Astrocyte (in vitro differentiated cells and primary cell): ENCODE data around the gene OR2Z1. TPM values are rescaled to one million over a fixed set of nuclear protein-coding genes. Genes with fewer than 3 reads are reported as not detected.

Source experiments
- DNase-seq: peaks from one replicate; pipeline ENCODE4 v3.0.0-alpha.2; 2010; ENCODE audit warnings: low read depth
- FAIRE-seq: peaks from 2 replicates; lab custom pipeline; 2011; peaks lifted over from hg19 to GRCh38; lab: Jason Lieb, UNC
- H2AFZ ChIP-seq: 2 replicates; pipeline ENCODE4 v1.6.0; 2012; ENCODE audit warnings: low read depth, low read length, inconsistent platforms
- H3K27ac ChIP-seq: 2 replicates; pipeline ENCODE4 v1.5.1; 2011; ENCODE audit warnings: low read depth, low read length, inconsistent platforms
- H3K27me3 ChIP-seq: 2 replicates; pipeline ENCODE4 v1.6.0; 2011; ENCODE audit warnings: low read length, inconsistent platforms; ENCODE audit not compliant: insufficient read depth
- H3K36me3 ChIP-seq: 2 replicates; pipeline ENCODE4 v1.5.1; 2011; ENCODE audit warnings: low read length, inconsistent platforms; ENCODE audit not compliant: insufficient read depth
- H3K4me1 ChIP-seq: 2 replicates; pipeline ENCODE4 v1.5.1; 2011; ENCODE audit warnings: low read length, inconsistent platforms; ENCODE audit not compliant: insufficient read depth
- H3K4me2 ChIP-seq: 2 replicates; pipeline ENCODE4 v1.6.0; 2012; ENCODE audit warnings: low read length, inconsistent platforms
- H3K4me3 ChIP-seq: 2 replicates; pipeline ENCODE4 v1.5.1; 2011; ENCODE audit warnings: low read depth, mild to moderate bottlenecking, low read length, inconsistent platforms; ENCODE audit not compliant: insufficient read depth
- H3K79me2 ChIP-seq: 2 replicates; pipeline ENCODE4 v1.6.0; 2012; ENCODE audit warnings: mild to moderate bottlenecking, low read length, inconsistent platforms; ENCODE audit not compliant: insufficient read depth
- H3K9ac ChIP-seq: 2 replicates; pipeline ENCODE4 v1.6.0; 2012; ENCODE audit warnings: mild to moderate bottlenecking, low read length, inconsistent platforms
- H3K9me3 ChIP-seq: 2 replicates; pipeline ENCODE4 v1.5.1; 2012; ENCODE audit warnings: low read depth, mild to moderate bottlenecking, low read length, inconsistent platforms; ENCODE audit not compliant: insufficient read depth
- H4K20me1 ChIP-seq: 2 replicates; pipeline ENCODE4 v1.6.0; 2012; ENCODE audit warnings: low read length, inconsistent platforms; ENCODE audit not compliant: insufficient read depth
- H3K27ac Mint-ChIP-seq: one replicate; pipeline ENCODE4 v1.8.0; 2021; ENCODE audit warnings: mild to moderate bottlenecking, mixed read lengths; ENCODE audit not compliant: unreplicated experiment
- H3K27me3 Mint-ChIP-seq: one replicate; pipeline ENCODE4 v1.8.0; 2021; ENCODE audit warnings: low read depth, mixed read lengths; ENCODE audit not compliant: unreplicated experiment
- H3K36me3 Mint-ChIP-seq: one replicate; pipeline ENCODE4 v1.8.0; 2021; ENCODE audit warnings: low read depth, mixed read lengths; ENCODE audit not compliant: unreplicated experiment
- H3K4me1 Mint-ChIP-seq: one replicate; pipeline ENCODE4 v1.8.0; 2021; ENCODE audit warnings: low read depth, mixed read lengths; ENCODE audit not compliant: unreplicated experiment
- H3K4me3 Mint-ChIP-seq: one replicate; pipeline ENCODE4 v1.8.0; 2021; ENCODE audit warnings: mild to moderate bottlenecking, moderate library complexity, mixed read lengths; ENCODE audit not compliant: unreplicated experiment
- H3K9me3 Mint-ChIP-seq: one replicate; pipeline ENCODE4 v1.8.0; 2021; ENCODE audit warnings: mild to moderate bottlenecking, mixed read lengths; ENCODE audit not compliant: unreplicated experiment
- EZH2 ChIP-seq: IDR thresholded peaks from 2 replicates; pipeline ENCODE4 v1.6.1; 2012; ENCODE audit warnings: mild to moderate bottlenecking, low read length, inconsistent platforms; ENCODE audit not compliant: insufficient read depth
- total RNA-seq: library from RNA; stranded (reverse); gene quantifications from 2 replicates; pipeline ENCODE4 v1.2.1, GENCODE V29; 2021
- TF ChIP-seq, protein P1 (sequence below): IDR thresholded peaks from 2 replicates; pipeline ENCODE4 v1.5.1; 2011; ENCODE audit warnings: low read depth, mild to moderate bottlenecking, inconsistent platforms, low read length, moderate library complexity; ENCODE audit not compliant: insufficient read depth

The OR2Z1 gene
- total RNA-seq, 1 donor from 2014 or later, result not detected

DNA sequence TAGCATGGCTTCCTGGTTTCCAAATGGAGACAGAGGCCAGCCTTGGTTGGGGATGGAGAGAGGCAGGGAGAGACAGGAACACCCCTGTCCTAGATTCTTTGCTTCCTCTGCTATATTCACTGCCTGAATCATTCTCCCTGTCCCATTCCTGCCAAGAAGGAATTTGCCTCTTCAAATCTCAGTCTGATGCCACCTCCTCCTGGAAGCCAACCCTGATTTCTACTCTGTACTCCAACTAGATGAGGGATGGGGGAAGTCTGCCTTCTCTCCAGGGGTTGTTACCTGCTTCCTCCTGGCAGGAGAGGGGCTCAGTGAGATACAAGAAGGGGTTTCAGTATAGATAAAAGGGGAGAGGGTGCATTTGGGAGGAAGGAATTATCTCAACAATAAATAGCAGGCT is 21.5 kb upstream of the OR2Z1 start:
- Histone ChIP-seq H3K4me1 (no peaks in the 10 kb centered on the region), H3K79me2 (no peaks in the 10 kb centered on the region), H3K4me3 (no peak overlapping the region), H3K27me3 (no peaks in the 10 kb centered on the region), H3K4me2 (no peak overlapping the region), H4K20me1 (no peaks in the 10 kb centered on the region), H3K9ac (no peak overlapping the region), H3K27ac (no peak overlapping the region), H3K9me3 (no peaks in the 10 kb centered on the region), H3K36me3 (no peaks in the 10 kb centered on the region), H2AFZ (no peak overlapping the region)
- peaks cover 23% of the 10 kb centered on the region for H3K9me3 Mint-ChIP-seq
- no peak for DNase-seq
- FAIRE-seq, result no peak
- no peaks in the 10 kb centered on the region for H3K27me3 Mint-ChIP-seq
- no peak overlapping the region for H3K27ac Mint-ChIP-seq
- no peaks in the 10 kb centered on the region for H3K36me3 Mint-ChIP-seq
- no peaks in the 10 kb centered on the region for H3K4me1 Mint-ChIP-seq
- H3K4me3 Mint-ChIP-seq, result no peak overlapping the region
- TF ChIP-seq EZH2, result no peak
- TF ChIP-seq, protein P1, sequence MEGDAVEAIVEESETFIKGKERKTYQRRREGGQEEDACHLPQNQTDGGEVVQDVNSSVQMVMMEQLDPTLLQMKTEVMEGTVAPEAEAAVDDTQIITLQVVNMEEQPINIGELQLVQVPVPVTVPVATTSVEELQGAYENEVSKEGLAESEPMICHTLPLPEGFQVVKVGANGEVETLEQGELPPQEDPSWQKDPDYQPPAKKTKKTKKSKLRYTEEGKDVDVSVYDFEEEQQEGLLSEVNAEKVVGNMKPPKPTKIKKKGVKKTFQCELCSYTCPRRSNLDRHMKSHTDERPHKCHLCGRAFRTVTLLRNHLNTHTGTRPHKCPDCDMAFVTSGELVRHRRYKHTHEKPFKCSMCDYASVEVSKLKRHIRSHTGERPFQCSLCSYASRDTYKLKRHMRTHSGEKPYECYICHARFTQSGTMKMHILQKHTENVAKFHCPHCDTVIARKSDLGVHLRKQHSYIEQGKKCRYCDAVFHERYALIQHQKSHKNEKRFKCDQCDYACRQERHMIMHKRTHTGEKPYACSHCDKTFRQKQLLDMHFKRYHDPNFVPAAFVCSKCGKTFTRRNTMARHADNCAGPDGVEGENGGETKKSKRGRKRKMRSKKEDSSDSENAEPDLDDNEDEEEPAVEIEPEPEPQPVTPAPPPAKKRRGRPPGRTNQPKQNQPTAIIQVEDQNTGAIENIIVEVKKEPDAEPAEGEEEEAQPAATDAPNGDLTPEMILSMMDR, result no peak

DNA sequence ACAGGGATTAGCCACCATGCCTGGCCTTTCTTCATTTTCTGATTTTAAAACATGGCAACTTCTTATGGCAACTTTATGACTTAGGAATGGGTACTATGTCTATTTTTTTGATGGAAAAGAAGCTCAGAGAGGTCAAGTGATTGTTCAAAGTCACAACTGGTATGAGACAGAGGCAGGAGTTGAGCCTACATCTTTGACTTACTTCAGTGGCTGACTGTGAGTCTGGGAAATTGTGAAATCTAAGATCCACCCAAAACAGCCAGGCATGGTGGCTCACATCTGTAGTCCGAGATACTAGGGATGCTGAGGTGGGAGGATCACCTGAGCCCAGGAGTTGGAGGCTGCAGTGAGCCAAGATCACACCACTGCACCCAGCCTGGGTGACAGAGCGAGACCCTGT is 20.5 kb upstream of the OR2Z1 start:
- Histone ChIP-seq H3K4me2 (no peak overlapping the region), H3K9me3 (no peaks in the 10 kb centered on the region), H3K79me2 (no peaks in the 10 kb centered on the region), H4K20me1 (no peaks in the 10 kb centered on the region), H3K4me1 (no peaks in the 10 kb centered on the region), H3K36me3 (no peaks in the 10 kb centered on the region), H3K27me3 (no peaks in the 10 kb centered on the region), H3K4me3 (no peak overlapping the region), H2AFZ (no peak overlapping the region), H3K9ac (no peak overlapping the region), H3K27ac (no peak overlapping the region)
- Mint-ChIP-seq H3K27ac (no peak overlapping the region), H3K27me3 (no peaks in the 10 kb centered on the region), H3K4me3 (no peak overlapping the region), H3K9me3 (peaks cover 18% of the 10 kb centered on the region), H3K36me3 (no peaks in the 10 kb centered on the region), H3K4me1 (no peaks in the 10 kb centered on the region)
- no peak for TF ChIP-seq EZH2
- TF ChIP-seq, protein P1, result no peak
- DNase-seq (no peak), FAIRE-seq (no peak)

DNA sequence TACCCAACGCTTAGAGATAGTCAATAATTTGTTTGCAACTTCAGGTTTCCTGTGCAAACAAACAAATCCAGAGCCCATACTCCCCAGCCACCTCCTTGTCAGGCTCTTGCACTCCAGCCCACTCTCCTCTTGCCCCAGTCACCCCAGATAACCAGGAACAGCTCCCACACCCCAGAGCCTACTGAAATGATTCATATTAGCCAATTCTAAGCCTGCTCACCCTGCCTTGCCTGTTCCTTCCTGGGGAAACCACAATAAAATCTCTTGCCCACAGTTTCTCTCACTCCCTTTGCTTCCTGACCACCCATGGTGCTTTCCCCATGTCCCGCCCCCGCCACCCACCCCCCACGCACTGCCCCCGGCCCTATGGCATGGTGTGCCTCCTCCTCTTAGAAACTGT is 19.1 kb upstream of the OR2Z1 start:
- FAIRE-seq, result no peak
- peaks cover 9% of the 10 kb centered on the region for H3K9me3 Mint-ChIP-seq
- no peak overlapping the region for H3K4me3 ChIP-seq
- no peak overlapping the region for H3K27ac Mint-ChIP-seq
- no peaks in the 10 kb centered on the region for H3K36me3 ChIP-seq
- no peaks in the 10 kb centered on the region for H3K27me3 ChIP-seq
- H3K9ac ChIP-seq, result no peak overlapping the region
- TF ChIP-seq, protein P1, result no peak
- no peak for TF ChIP-seq EZH2
- H3K4me1 ChIP-seq, result no peaks in the 10 kb centered on the region
- no peaks in the 10 kb centered on the region for H3K4me1 Mint-ChIP-seq
- no peaks in the 10 kb centered on the region for H3K36me3 Mint-ChIP-seq
- no peak overlapping the region for H3K27ac ChIP-seq
- DNase-seq, result no peak
- H3K9me3 ChIP-seq, result no peaks in the 10 kb centered on the region
- no peak overlapping the region for H3K4me2 ChIP-seq
- H4K20me1 ChIP-seq, result no peaks in the 10 kb centered on the region
- H3K27me3 Mint-ChIP-seq, result no peaks in the 10 kb centered on the region
- H2AFZ ChIP-seq, result no peak overlapping the region
- H3K4me3 Mint-ChIP-seq, result no peak overlapping the region
- no peaks in the 10 kb centered on the region for H3K79me2 ChIP-seq
